Bronchial epithelial cell (primary cell): ENCODE results near the gene TPST1. TPM values are rescaled to one million over a fixed set of nuclear protein-coding genes. Genes with fewer than 3 reads are reported as not detected.

Experiments used
- DNase-seq: peaks from one replicate; pipeline ENCODE4 v3.0.0-alpha.2; 2010; ENCODE audit warnings: low read depth
- FAIRE-seq: peaks from 2 replicates; lab custom pipeline; 2011; peaks lifted over from hg19 to GRCh38; lab: Jason Lieb, UNC
- H3K27me3 ChIP-seq: 2 replicates; pipeline ENCODE4 v1.5.1; 2011; ENCODE audit warnings: low read length; ENCODE audit not compliant: control insufficient read depth, insufficient read depth
- H3K36me3 ChIP-seq: 2 replicates; pipeline ENCODE4 v1.5.1; 2011; ENCODE audit warnings: low read length; ENCODE audit not compliant: control insufficient read depth, insufficient read depth
- H3K4me3 ChIP-seq: 2 replicates; pipeline ENCODE4 v1.5.1; 2011; ENCODE audit warnings: mild to moderate bottlenecking, low read depth, low read length, control low read depth
- CTCF ChIP-seq: IDR thresholded peaks from 2 replicates; pipeline ENCODE4 v1.5.1; 2011; ENCODE audit warnings: mild to moderate bottlenecking, moderate library complexity, low read length, control low read depth, inconsistent platforms; ENCODE audit not compliant: insufficient read depth, severe bottlenecking
- total RNA-seq: library from RNA; depleted of rRNA; stranded (reverse); fragments of >200 nt; gene quantifications from 2 replicates; pipeline ENCODE4 v1.2.1, GENCODE V29; 2014

The TPST1 gene
- total RNA-seq, 1 donor from 2014 or later, result 24.7 TPM

- DNase-seq, result no peak
- H3K36me3 ChIP-seq, result no peaks in the 10 kb centered on the region
- FAIRE-seq, result no peak
- no peak for TF ChIP-seq CTCF
- H3K4me3 ChIP-seq, result peak overlapping the region; percentile 93
- no peaks in the 10 kb centered on the region for H3K27me3 ChIP-seq
Observed at GRCh38 chr7:66206119-66206933, 1.2 kb downstream of the TPST1 start.

GRCh38 chr7:66206934-66207240 lies 1.8 kb downstream of the TPST1 start:
- TF ChIP-seq CTCF, result no peak
- no peaks in the 10 kb centered on the region for H3K27me3 ChIP-seq
- no peak for DNase-seq
- H3K4me3 ChIP-seq, result no peak overlapping the region
- no peaks in the 10 kb centered on the region for H3K36me3 ChIP-seq
- no peak for FAIRE-seq

- no peak for DNase-seq
- TF ChIP-seq CTCF, result no peak
- H3K36me3 ChIP-seq, result no peaks in the 10 kb centered on the region
- no peaks in the 10 kb centered on the region for H3K27me3 ChIP-seq
- no peak overlapping the region for H3K4me3 ChIP-seq
- FAIRE-seq, result no peak
Observed at GRCh38 chr7:66207540-66207939, 2.4 kb downstream of the TPST1 start.

- FAIRE-seq, result no peak
- no peak for DNase-seq
- Histone ChIP-seq H3K4me3 (no peak overlapping the region), H3K27me3 (no peaks in the 10 kb centered on the region), H3K36me3 (no peaks in the 10 kb centered on the region)
- TF ChIP-seq CTCF, result no peak
Observed at GRCh38 chr7:66211429-66211828, 6.3 kb downstream of the TPST1 start.

GRCh38 chr7:66213637-66214036 lies 8.5 kb downstream of the TPST1 start:
- TF ChIP-seq CTCF, result no peak
- Histone ChIP-seq H3K36me3 (no peaks in the 10 kb centered on the region), H3K4me3 (no peak overlapping the region), H3K27me3 (no peaks in the 10 kb centered on the region)
- DNase-seq (peak; percentile 23), FAIRE-seq (no peak)

GRCh38 chr7:66216687-66217086 lies 11.6 kb downstream of the TPST1 start:
- no peak for TF ChIP-seq CTCF
- H3K36me3 ChIP-seq, result no peaks in the 10 kb centered on the region
- DNase-seq (no peak), FAIRE-seq (no peak)
- H3K27me3 ChIP-seq, result no peaks in the 10 kb centered on the region
- no peak overlapping the region for H3K4me3 ChIP-seq
